ENCODE results near the gene SEMA3B. TPM values are rescaled to one million over a fixed set of nuclear protein-coding genes. Genes with fewer than 3 reads are reported as not detected.
"Not testable (repeated sequence)": the region's sequence is repeated elsewhere in the genome, so short reads cannot be mapped to it uniquely, and the experiment has no call there.

SEMA3B gene
- total and polyA plus RNA-seq, 2 experiments from 2014 or later: 67.7 to 104 TPM

DNA sequence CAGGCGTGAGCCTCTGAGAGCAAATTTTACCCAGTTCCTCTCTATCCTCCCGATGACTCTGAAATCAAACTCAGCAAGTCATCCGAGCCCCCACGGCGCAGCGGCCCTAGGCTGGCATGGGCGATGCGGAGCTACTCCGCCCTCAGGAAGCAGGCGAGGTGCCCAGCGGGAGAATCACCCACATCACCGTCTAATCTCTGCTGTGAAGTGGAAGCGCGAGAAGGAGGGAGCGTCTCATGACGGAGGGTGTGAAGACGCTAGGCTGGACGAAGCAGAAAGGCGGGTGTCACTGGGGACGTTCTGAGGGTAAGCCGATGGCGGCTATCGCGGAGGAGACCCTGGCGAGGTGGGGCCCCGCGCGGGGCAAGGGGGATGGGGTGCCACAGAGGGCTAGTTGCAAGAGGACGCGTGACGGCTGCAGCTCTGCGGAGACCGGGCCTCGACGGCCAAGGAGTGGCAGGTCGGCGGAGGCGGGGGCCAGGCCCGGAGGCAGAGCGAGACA, 42.0 kb upstream of the SEMA3B start:
- H3K4me3 ChIP-seq: peak overlapping the region; percentile 40
- peaks cover 17% of the 10 kb centered on the region for H3K4me1 ChIP-seq (ENCODE audit: insufficient read depth)
- H3K27me3 ChIP-seq: no peaks in the 10 kb centered on the region
- H3K27ac ChIP-seq: peak overlapping the region; percentile 73
- H3K4me2 ChIP-seq: peak overlapping the region; percentile 96
- no peak for DNase-seq (ENCODE audit: low spot score)
- TF ChIP-seq EZH2phosphoT487 (IDR thresholded peaks at IDR 0.05; ENCODE audit: low read depth, severe bottlenecking, unreplicated experiment) (no peak), EZH2 (IDR thresholded peaks at IDR 0.05; ENCODE audit: borderline replicate concordance) (no peak)
- TF ChIP-seq, protein P1, sequence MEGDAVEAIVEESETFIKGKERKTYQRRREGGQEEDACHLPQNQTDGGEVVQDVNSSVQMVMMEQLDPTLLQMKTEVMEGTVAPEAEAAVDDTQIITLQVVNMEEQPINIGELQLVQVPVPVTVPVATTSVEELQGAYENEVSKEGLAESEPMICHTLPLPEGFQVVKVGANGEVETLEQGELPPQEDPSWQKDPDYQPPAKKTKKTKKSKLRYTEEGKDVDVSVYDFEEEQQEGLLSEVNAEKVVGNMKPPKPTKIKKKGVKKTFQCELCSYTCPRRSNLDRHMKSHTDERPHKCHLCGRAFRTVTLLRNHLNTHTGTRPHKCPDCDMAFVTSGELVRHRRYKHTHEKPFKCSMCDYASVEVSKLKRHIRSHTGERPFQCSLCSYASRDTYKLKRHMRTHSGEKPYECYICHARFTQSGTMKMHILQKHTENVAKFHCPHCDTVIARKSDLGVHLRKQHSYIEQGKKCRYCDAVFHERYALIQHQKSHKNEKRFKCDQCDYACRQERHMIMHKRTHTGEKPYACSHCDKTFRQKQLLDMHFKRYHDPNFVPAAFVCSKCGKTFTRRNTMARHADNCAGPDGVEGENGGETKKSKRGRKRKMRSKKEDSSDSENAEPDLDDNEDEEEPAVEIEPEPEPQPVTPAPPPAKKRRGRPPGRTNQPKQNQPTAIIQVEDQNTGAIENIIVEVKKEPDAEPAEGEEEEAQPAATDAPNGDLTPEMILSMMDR (IDR thresholded peaks at IDR 0.05; ENCODE audit: poor library complexity): no peak
- H3K36me3 ChIP-seq (replicated peaks; ENCODE audit: insufficient read depth, low read depth): no peaks in the 10 kb centered on the region
- H4K20me1 ChIP-seq (ENCODE audit: insufficient read depth, poor library complexity, severe bottlenecking): no peaks in the 10 kb centered on the region
- H2AFZ ChIP-seq: peak overlapping the region; percentile 85
- H3K79me2 ChIP-seq: no peaks in the 10 kb centered on the region
- H3K9me2 ChIP-seq (replicated peaks; ENCODE audit: insufficient read depth): no peaks in the 10 kb centered on the region
- H3K9me3 ChIP-seq (ENCODE audit: low read depth): no peaks in the 10 kb centered on the region
- WGBS (ENCODE audit: low lambda C conversion rate, missing lambda C conversion rate): 2% methylated on average over 32 of the region's 40 CpGs

DNA sequence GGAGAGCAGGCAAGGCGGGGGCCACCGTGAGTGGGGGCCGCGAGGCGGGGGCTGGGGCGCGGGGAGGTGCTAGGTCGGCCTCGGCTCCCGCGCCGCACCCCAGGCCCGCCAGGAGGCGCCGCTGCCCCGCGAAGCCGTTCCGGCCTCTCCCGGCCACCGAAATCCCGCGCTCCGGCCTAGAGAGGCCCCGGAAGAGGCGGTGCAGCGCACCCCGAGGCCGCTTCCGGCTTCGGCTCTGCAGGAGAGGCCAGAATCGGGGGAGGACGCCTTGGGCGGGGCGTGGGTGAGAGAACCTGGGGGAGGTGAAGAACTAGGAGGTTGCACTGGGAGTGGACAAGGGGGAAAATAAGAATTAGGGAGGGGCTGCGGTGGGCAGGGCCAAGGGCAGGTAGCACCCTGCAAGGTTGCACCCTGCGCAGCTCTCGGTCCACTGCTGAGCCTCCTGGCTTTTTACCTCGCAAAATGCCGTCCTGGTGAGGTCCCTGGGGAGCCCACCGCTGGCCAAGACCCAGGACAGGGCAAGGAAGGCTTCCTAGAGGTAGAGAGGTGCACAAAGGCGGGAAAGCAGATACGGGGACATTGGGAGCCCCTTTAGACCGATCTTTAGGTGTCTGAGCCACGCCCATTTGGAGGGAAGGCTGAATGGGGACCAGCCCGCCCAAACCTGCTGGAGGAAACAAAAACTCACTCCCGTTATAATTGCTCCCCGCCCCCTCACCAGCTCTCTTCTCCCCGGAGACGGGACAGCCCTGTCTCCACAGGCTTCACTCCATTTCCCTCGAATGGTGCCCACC, 41.4 kb upstream of the SEMA3B start:
- no peaks in the 10 kb centered on the region for H3K36me3 ChIP-seq (replicated peaks; ENCODE audit: insufficient read depth, low read depth)
- H3K4me1 ChIP-seq (ENCODE audit: insufficient read depth): peaks cover 17% of the 10 kb centered on the region
- no peaks in the 10 kb centered on the region for H3K9me2 ChIP-seq (replicated peaks; ENCODE audit: insufficient read depth)
- peak overlapping the region; percentile 85 for H2AFZ ChIP-seq
- peak; percentile 98 for DNase-seq (ENCODE audit: low spot score)
- no peaks in the 10 kb centered on the region for H4K20me1 ChIP-seq (ENCODE audit: insufficient read depth, poor library complexity, severe bottlenecking)
- 1% methylated on average over 38 of the region's 51 CpGs for WGBS (ENCODE audit: low lambda C conversion rate, missing lambda C conversion rate)
- H3K27ac ChIP-seq: peak overlapping the region; percentile 86
- H3K4me2 ChIP-seq: peak overlapping the region; percentile 96
- no peaks in the 10 kb centered on the region for H3K79me2 ChIP-seq
- peak overlapping the region; percentile 50 for H3K4me3 ChIP-seq
- no peaks in the 10 kb centered on the region for H3K27me3 ChIP-seq
- H3K9me3 ChIP-seq (ENCODE audit: low read depth): no peaks in the 10 kb centered on the region
- TF ChIP-seq, protein P1 (IDR thresholded peaks at IDR 0.05; ENCODE audit: poor library complexity): peak; percentile 72
- no peak for TF ChIP-seq EZH2 (IDR thresholded peaks at IDR 0.05; ENCODE audit: borderline replicate concordance)

DNA sequence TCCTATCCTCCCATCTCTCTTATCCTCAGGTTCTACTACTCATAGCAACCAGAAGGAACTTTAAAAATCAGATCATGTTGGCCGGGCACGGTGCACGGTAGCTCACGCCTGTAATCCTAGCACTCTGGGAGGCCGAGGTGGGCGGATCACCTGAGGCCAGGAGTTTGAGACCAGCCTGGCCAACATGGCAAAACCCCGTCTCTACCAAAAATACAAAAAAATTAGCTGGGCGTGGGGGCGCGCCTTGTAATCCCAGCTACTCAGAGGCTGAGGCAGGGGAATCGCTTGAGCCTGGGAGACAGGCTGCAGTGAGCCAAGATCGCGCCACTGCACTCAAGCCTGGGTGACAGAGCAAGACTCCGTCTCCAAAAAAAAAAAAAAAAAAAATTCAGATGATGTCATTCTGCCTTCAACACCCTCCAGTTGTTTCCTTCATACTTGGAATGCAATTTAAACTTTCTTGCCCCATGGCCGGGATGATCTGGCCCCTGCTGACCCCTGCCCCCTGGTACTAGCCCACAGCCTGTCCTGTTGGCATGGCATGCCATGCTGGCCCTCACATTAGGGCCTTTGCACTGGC, 40.7 kb upstream of the SEMA3B start:
- peak overlapping the region; percentile 86 for H3K27ac ChIP-seq

DNA sequence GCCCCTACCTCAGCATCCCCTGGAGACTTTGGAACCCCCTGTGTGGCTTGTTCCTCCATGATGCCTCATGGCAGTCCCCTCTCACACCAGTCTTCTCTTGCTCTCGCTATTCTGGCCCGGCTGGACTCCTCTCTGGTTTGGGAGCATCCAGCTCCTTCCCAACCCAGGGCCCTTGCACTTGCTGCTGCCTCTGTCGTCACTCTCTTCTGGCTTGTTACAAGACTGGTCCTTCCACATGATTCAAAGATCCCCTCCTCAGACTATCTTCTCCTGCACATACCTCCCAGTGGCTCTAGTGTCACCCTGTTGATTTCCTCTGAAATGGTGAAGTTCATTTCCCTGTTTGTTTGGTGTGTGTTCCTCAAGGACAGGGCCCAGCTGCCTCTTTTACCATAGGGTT, 39.5 kb upstream of the SEMA3B start:
- H3K79me2 ChIP-seq: no peaks in the 10 kb centered on the region
- peaks cover 17% of the 10 kb centered on the region for H3K4me1 ChIP-seq (ENCODE audit: insufficient read depth)
- no peaks in the 10 kb centered on the region for H3K9me2 ChIP-seq (replicated peaks; ENCODE audit: insufficient read depth)
- DNase-seq (ENCODE audit: low spot score): no peak
- TF ChIP-seq EZH2phosphoT487 (IDR thresholded peaks at IDR 0.05; ENCODE audit: low read depth, severe bottlenecking, unreplicated experiment) (no peak), EZH2 (IDR thresholded peaks at IDR 0.05; ENCODE audit: borderline replicate concordance) (no peak)
- TF ChIP-seq, protein P1 (IDR thresholded peaks at IDR 0.05; ENCODE audit: poor library complexity): no peak
- WGBS (ENCODE audit: low lambda C conversion rate, missing lambda C conversion rate): 90% methylated on average over 3 of the region's 3 CpGs
- no peaks in the 10 kb centered on the region for H4K20me1 ChIP-seq (ENCODE audit: insufficient read depth, poor library complexity, severe bottlenecking)
- H3K4me3 ChIP-seq: no peak overlapping the region
- no peak overlapping the region for H2AFZ ChIP-seq
- no peaks in the 10 kb centered on the region for H3K27me3 ChIP-seq
- no peaks in the 10 kb centered on the region for H3K36me3 ChIP-seq (replicated peaks; ENCODE audit: insufficient read depth, low read depth)
- no peaks in the 10 kb centered on the region for H3K9me3 ChIP-seq (ENCODE audit: low read depth)
- H3K4me2 ChIP-seq: no peak overlapping the region
- no peak overlapping the region for H3K27ac ChIP-seq

More for the DNA sequence above, 40.7 kb upstream of the SEMA3B start:
- not testable (repeated sequence) for H4K20me1 ChIP-seq (ENCODE audit: insufficient read depth, poor library complexity, severe bottlenecking); H3K9me3 ChIP-seq (ENCODE audit: low read depth); H3K79me2 ChIP-seq; H3K36me3 ChIP-seq (replicated peaks; ENCODE audit: insufficient read depth, low read depth); DNase-seq (ENCODE audit: low spot score); H3K9me2 ChIP-seq (replicated peaks; ENCODE audit: insufficient read depth); H3K27me3 ChIP-seq
- peak overlapping the region; percentile 50 for H3K4me3 ChIP-seq
- peak overlapping the region; percentile 96 for H3K4me2 ChIP-seq
- peak overlapping the region; percentile 73 for H2AFZ ChIP-seq
- WGBS (ENCODE audit: low lambda C conversion rate, missing lambda C conversion rate): 38% methylated on average over 14 of the region's 15 CpGs
- peaks cover 17% of the 10 kb centered on the region for H3K4me1 ChIP-seq (ENCODE audit: insufficient read depth)

All from hepatocyte (in vitro differentiated cells).